BLaER1 (cell line): ENCODE data around the gene GALNTL6.

Experiments
- H3K27ac ChIP-seq: shearing (Covaris generic); formaldehyde crosslinking; 2 replicates; pipeline ENCODE4 v1.8.1; 2022
- H3K27me3 ChIP-seq: shearing (Covaris generic); formaldehyde crosslinking; 2 replicates; pipeline ENCODE4 v1.8.1; 2022
- H3K36me3 ChIP-seq: shearing (Covaris generic); formaldehyde crosslinking; 2 replicates; pipeline ENCODE4 v1.8.1; 2022
- H3K4me1 ChIP-seq: shearing (Covaris generic); formaldehyde crosslinking; 2 replicates; pipeline ENCODE4 v1.8.1; 2022
- H3K4me2 ChIP-seq: shearing (Covaris generic); formaldehyde crosslinking; 2 replicates; pipeline ENCODE4 v1.8.1; 2022
- H3K4me3 ChIP-seq: shearing (Covaris generic); formaldehyde crosslinking; 2 replicates; pipeline ENCODE4 v1.8.1; 2022
- H3K9ac ChIP-seq: shearing (Covaris generic); formaldehyde crosslinking; 2 replicates; pipeline ENCODE4 v1.8.1; 2022
- H3K9me3 ChIP-seq: shearing (Covaris generic); formaldehyde crosslinking; 2 replicates; pipeline ENCODE4 v1.8.1; 2022
- H4K20me1 ChIP-seq: shearing (Covaris generic); formaldehyde crosslinking; 2 replicates; pipeline ENCODE4 v1.8.1; 2022
- Cebpa-rat ChIP-seq: shearing (Covaris generic); IDR thresholded peaks from 2 replicates; pipeline ENCODE4 v1.8.1; 2022

Gene GALNTL6

GRCh38 chr4:171813526-171814250, 484 bp downstream of the GALNTL6 start:
- Histone ChIP-seq H3K36me3 (no peaks in the 10 kb centered on the region), H4K20me1 (no peaks in the 10 kb centered on the region), H3K9ac (no peak overlapping the region), H3K4me3 (peak overlapping the region; percentile 73), H3K27me3 (peaks cover 4% of the 10 kb centered on the region; the same call in 1 of the 2 replicates), H3K9me3 (peaks cover 18% of the 10 kb centered on the region; the same call in 1 of the 2 replicates), H3K4me1 (no peaks in the 10 kb centered on the region; the same call in 1 of the 2 replicates), H3K4me2 (peak overlapping the region; percentile 81), H3K27ac (no peak overlapping the region)
- TF ChIP-seq Cebpa-rat = no peak

- Histone ChIP-seq H3K36me3 (no peaks in the 10 kb centered on the region), H4K20me1 (no peaks in the 10 kb centered on the region), H3K27me3 (peaks cover 4% of the 10 kb centered on the region; the same call in 1 of the 2 replicates), H3K9ac (no peak overlapping the region), H3K4me2 (no peak overlapping the region), H3K9me3 (peaks cover 18% of the 10 kb centered on the region; the same call in 1 of the 2 replicates), H3K4me1 (no peaks in the 10 kb centered on the region; the same call in 1 of the 2 replicates), H3K4me3 (no peak overlapping the region), H3K27ac (no peak overlapping the region)
- TF ChIP-seq Cebpa-rat = no peak
Measured at GRCh38 chr4:171814545-171814944, 1.3 kb downstream of the GALNTL6 start.

DNA sequence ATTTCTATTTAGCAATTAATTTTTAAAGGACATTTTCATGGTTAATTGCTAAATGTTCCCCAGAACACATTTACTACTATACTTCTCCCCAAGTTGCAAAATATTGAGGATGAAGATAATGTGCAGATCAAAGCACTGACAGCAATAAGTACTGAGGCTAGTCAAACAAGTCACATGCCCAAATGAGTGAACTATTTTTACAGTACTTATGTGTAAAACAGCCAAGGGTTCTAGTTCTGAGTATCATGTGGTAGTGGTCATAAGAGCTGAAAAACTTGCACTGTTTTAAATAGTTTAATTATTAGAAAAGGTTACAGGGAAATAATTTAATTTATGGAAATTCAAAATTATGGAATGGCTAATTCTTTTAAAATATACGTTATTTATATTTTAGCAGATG, 3.8 kb downstream of the GALNTL6 start:
- peaks cover 4% of the 10 kb centered on the region; the same call in 1 of the 2 replicates for H3K27me3 ChIP-seq
- no peak overlapping the region for H3K4me2 ChIP-seq
- TF ChIP-seq Cebpa-rat = no peak
- H4K20me1 ChIP-seq = no peaks in the 10 kb centered on the region
- H3K27ac ChIP-seq = no peak overlapping the region
- H3K36me3 ChIP-seq = no peaks in the 10 kb centered on the region
- no peaks in the 10 kb centered on the region; the same call in 1 of the 2 replicates for H3K4me1 ChIP-seq
- H3K4me3 ChIP-seq = no peak overlapping the region
- peaks cover 18% of the 10 kb centered on the region; the same call in 1 of the 2 replicates for H3K9me3 ChIP-seq
- H3K9ac ChIP-seq = no peak overlapping the region

DNA sequence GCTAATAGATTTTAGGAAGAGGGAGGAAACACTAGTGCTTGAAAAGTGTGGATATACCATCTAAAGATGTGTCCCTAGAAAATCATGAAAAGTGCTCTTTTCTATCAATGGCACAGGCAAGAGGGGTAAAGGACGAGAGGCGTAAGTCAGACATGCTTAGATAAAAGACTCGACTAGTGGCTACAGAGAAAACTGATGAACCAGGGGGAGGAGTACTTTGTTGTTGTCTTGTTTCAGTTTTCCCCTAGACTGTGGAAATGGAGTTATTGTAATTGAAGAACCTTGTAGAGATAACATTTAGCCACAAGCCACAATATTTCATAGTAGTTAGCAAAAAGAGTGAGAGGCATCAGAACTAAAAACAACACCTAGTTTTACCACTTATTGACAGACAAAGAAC, 21.4 kb downstream of the GALNTL6 start:
- no peaks in the 10 kb centered on the region for H4K20me1 ChIP-seq
- no peak overlapping the region for H3K9ac ChIP-seq
- no peaks in the 10 kb centered on the region for H3K27me3 ChIP-seq
- no peak overlapping the region for H3K4me3 ChIP-seq
- H3K9me3 ChIP-seq = no peaks in the 10 kb centered on the region
- H3K4me2 ChIP-seq = no peak overlapping the region
- no peak for TF ChIP-seq Cebpa-rat
- no peak overlapping the region for H3K27ac ChIP-seq
- H3K36me3 ChIP-seq = no peaks in the 10 kb centered on the region
- H3K4me1 ChIP-seq = no peaks in the 10 kb centered on the region

DNA sequence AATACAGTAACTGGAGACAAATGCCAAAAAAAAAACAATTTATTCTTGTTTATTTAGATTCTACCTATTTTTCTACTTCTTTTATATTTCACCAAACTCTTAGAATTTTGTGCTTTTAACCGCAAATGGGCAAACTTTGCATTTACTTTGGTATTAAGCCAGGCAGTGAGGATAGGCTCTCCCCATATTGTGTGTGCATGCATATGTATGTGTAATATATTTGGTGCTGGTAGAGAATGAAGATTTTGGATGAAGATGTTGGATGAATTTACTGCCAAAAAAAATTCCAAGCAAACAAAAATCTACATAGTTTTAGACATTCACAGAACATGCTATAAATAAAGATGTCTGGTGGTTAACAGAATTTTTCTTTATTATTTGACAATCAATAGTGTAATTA, 30.3 kb downstream of the GALNTL6 start:
- Histone ChIP-seq H3K27me3 (no peaks in the 10 kb centered on the region), H3K36me3 (no peaks in the 10 kb centered on the region), H4K20me1 (no peaks in the 10 kb centered on the region), H3K9ac (no peak overlapping the region), H3K9me3 (no peaks in the 10 kb centered on the region), H3K4me1 (no peaks in the 10 kb centered on the region), H3K4me2 (no peak overlapping the region), H3K27ac (no peak overlapping the region), H3K4me3 (no peak overlapping the region)
- TF ChIP-seq Cebpa-rat = no peak

GRCh38 chr4:171846232-171846631, 33.0 kb downstream of the GALNTL6 start:
- Histone ChIP-seq H3K9ac (no peak overlapping the region), H3K9me3 (no peaks in the 10 kb centered on the region), H3K4me3 (no peak overlapping the region), H4K20me1 (no peaks in the 10 kb centered on the region), H3K27me3 (no peaks in the 10 kb centered on the region), H3K4me2 (no peak overlapping the region), H3K36me3 (no peaks in the 10 kb centered on the region), H3K4me1 (no peaks in the 10 kb centered on the region), H3K27ac (no peak overlapping the region)
- no peak for TF ChIP-seq Cebpa-rat

DNA sequence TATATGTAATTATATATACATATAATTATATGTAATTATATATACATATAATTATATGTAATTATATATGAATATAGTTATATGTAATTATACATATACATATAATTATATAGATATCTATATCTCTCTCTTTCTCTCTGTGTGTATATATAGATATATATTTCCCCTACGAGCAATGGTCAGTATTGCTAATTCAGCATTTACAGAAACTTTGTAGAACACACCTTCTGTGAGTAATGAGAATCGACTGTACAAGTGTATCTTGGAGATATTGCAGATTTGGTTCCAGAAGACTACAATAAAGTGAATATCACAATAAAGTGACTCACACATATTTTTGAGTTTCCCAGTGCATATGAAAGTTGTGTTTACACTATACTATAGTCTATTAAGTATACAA, 33.7 kb downstream of the GALNTL6 start:
- H3K4me3 ChIP-seq = no peak overlapping the region
- no peak overlapping the region for H3K27ac ChIP-seq
- no peak overlapping the region for H3K9ac ChIP-seq
- H3K4me1 ChIP-seq = no peaks in the 10 kb centered on the region
- H3K36me3 ChIP-seq = no peaks in the 10 kb centered on the region
- H3K27me3 ChIP-seq = no peaks in the 10 kb centered on the region
- no peaks in the 10 kb centered on the region for H3K9me3 ChIP-seq
- TF ChIP-seq Cebpa-rat = no peak
- H3K4me2 ChIP-seq = no peak overlapping the region
- H4K20me1 ChIP-seq = no peaks in the 10 kb centered on the region

GRCh38 chr4:171847751-171848150, 34.5 kb downstream of the GALNTL6 start:
- Histone ChIP-seq H3K4me3 (no peak overlapping the region), H3K4me1 (no peaks in the 10 kb centered on the region), H3K9ac (no peak overlapping the region), H3K27ac (no peak overlapping the region), H4K20me1 (no peaks in the 10 kb centered on the region), H3K4me2 (no peak overlapping the region), H3K36me3 (no peaks in the 10 kb centered on the region), H3K27me3 (no peaks in the 10 kb centered on the region), H3K9me3 (no peaks in the 10 kb centered on the region)
- no peak for TF ChIP-seq Cebpa-rat

DNA sequence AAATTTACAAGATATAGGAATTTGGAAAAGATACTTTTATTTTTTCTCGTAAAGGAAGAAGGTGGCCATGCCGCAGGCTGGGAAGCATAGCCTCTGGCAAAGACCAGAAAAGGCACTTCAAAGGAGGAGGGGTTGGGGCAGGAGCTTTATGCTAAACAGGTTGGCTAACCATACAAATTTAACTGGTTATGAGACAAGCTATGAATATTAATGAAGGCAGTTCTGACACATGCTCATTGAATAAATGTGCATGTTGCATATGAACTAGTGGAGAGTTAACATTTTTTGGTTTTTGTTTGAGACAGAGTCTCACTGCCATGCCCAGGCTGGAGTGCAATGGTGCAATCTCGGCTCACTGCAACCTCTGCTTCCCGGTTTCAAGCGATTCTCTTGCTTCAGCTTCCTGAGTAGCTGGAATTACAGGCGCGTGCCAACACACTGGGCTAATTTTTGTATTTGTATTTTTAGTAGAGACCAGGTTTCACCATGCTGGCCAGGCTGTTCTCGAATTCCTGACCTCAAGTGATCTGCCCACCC, 36.5 kb downstream of the GALNTL6 start:
- Histone ChIP-seq H3K27ac (no peak overlapping the region), H3K27me3 (no peaks in the 10 kb centered on the region), H3K36me3 (no peaks in the 10 kb centered on the region), H3K9ac (no peak overlapping the region), H3K4me1 (no peaks in the 10 kb centered on the region), H3K9me3 (no peaks in the 10 kb centered on the region), H4K20me1 (no peaks in the 10 kb centered on the region), H3K4me3 (no peak overlapping the region), H3K4me2 (no peak overlapping the region)
- TF ChIP-seq Cebpa-rat = no peak

- TF ChIP-seq Cebpa-rat = no peak
- no peaks in the 10 kb centered on the region for H3K36me3 ChIP-seq
- no peaks in the 10 kb centered on the region for H3K27me3 ChIP-seq
- no peak overlapping the region for H3K4me2 ChIP-seq
- no peak overlapping the region for H3K4me3 ChIP-seq
- no peaks in the 10 kb centered on the region for H4K20me1 ChIP-seq
- no peaks in the 10 kb centered on the region for H3K9me3 ChIP-seq
- H3K27ac ChIP-seq = no peak overlapping the region
- H3K9ac ChIP-seq = no peak overlapping the region
- no peaks in the 10 kb centered on the region for H3K4me1 ChIP-seq
Measured at GRCh38 chr4:171851295-171851694, 38.1 kb downstream of the GALNTL6 start.
